A673 (cell line): ENCODE results near the gene THSD4. TPM values are rescaled to one million over a fixed set of nuclear protein-coding genes. Genes with fewer than 3 reads are reported as not detected.

Source experiments
- BruUV-seq: library from RNA; stranded (reverse); fragments of 400-500 nt; replicated peaks from 2 replicates; lab custom pipeline; 2021; lab: Mats Ljungman, UMichigan
- CTCF ChIA-PET: fragments of 300-600 bp; sonication (Branson Sonifier 250); formaldehyde crosslinking; loops from one replicate; lab custom pipeline; 2022; ENCODE audit warnings: antibody characterized with exemption; lab: Charles Lee
- POLR2A ChIA-PET: fragments of 300-600 bp; sonication (Branson Sonifier 250); formaldehyde crosslinking; loops from one replicate; lab custom pipeline; 2022; ENCODE audit warnings: antibody characterized with exemption; ENCODE audit not compliant: low non-redundant PET; lab: Charles Lee
- DNase-seq: peaks from one replicate; pipeline ENCODE4 v3.0.0-alpha.2; 2015; ENCODE audit warnings: low spot score
- H3K27ac ChIP-seq: fragments of 200-600 bp; sonication (generic); 2 replicates; pipeline ENCODE4 v1.5.1; 2016; ENCODE audit warnings: mixed run types, low read depth, mild to moderate bottlenecking, mixed read lengths, antibody characterized with exemption, low read length; ENCODE audit not compliant: poor library complexity, severe bottlenecking
- H3K27me3 ChIP-seq: fragments of 200-600 bp; sonication (generic); replicated peaks from 2 replicates; pipeline ENCODE4 v1.6.1; 2017; ENCODE audit warnings: mixed run types, low read depth, mild to moderate bottlenecking, mixed read lengths, antibody characterized with exemption, low read length; ENCODE audit not compliant: insufficient read depth, poor library complexity
- H3K36me3 ChIP-seq: fragments of 200-600 bp; sonication (generic); 2 replicates; pipeline ENCODE4 v1.6.1; 2016; ENCODE audit warnings: mixed run types, mild to moderate bottlenecking, mixed read lengths, antibody characterized with exemption, low read length; ENCODE audit not compliant: insufficient read depth, poor library complexity, severe bottlenecking
- H3K4me1 ChIP-seq: fragments of 200-600 bp; sonication (generic); 2 replicates; pipeline ENCODE4 v1.6.1; 2017; ENCODE audit warnings: mixed run types, mild to moderate bottlenecking, mixed read lengths, antibody characterized with exemption, low read length; ENCODE audit not compliant: insufficient read depth, poor library complexity, severe bottlenecking
- H3K4me3 ChIP-seq: fragments of 200-600 bp; sonication (generic); 2 replicates; pipeline ENCODE4 v1.5.1; 2016; ENCODE audit warnings: low read depth, mixed run types, mild to moderate bottlenecking, mixed read lengths, low read length; ENCODE audit not compliant: poor library complexity, severe bottlenecking
- H3K9me3 ChIP-seq: fragments of 200-600 bp; sonication (generic); 2 replicates; pipeline ENCODE4 v1.6.1; 2016; ENCODE audit warnings: mixed run types, low read depth, mild to moderate bottlenecking, mixed read lengths, antibody characterized with exemption, low read length; ENCODE audit not compliant: poor library complexity, severe bottlenecking
- CTCF ChIP-seq: fragments of 300-800, 200-600 bp; sonication (generic); conservative IDR thresholded peaks from 2 replicates; pipeline ENCODE4 v1.5.1; 2017; ENCODE audit warnings: low read depth, mild to moderate bottlenecking, antibody characterized with exemption, low read length, moderate library complexity, mixed read lengths
- EZH2 ChIP-seq: fragments of 200-600 bp; sonication (generic); IDR thresholded peaks from 2 replicates; pipeline ENCODE4 v1.6.1; 2017; ENCODE audit warnings: borderline replicate concordance, low read depth, mild to moderate bottlenecking, mixed read lengths, antibody characterized with exemption, low read length; ENCODE audit not compliant: poor library complexity, severe bottlenecking
- intact Hi-C: fragments of 100-400 bp; cut with micrococcal nuclease; formaldehyde crosslinking; loops from one replicate; pipeline ENCODE4 v1.10.0; 2022; ENCODE audit not compliant: unreplicated experiment
- total RNA-seq: library from RNA; stranded (reverse); gene quantifications from 2 replicates; pipeline ENCODE4 v1.2.3, GENCODE V29; 2021

Gene THSD4
- total RNA-seq, 1 experiment from 2014 or later, result 2.4 TPM

GRCh38 chr15:71586463-71586862, 471.2 kb downstream of the THSD4 start:
- intact Hi-C loops, result no loop called here
- H3K27me3 ChIP-seq, result peaks cover 28% of the 10 kb centered on the region
- H3K36me3 ChIP-seq, result no peaks in the 10 kb centered on the region
- no peak for DNase-seq
- TF ChIP-seq EZH2, result no peak
- no TSS peak for BruUV-seq
- no peak overlapping the region for H3K4me3 ChIP-seq
- H3K9me3 ChIP-seq, result peaks cover 12% of the 10 kb centered on the region
- no peak overlapping the region for H3K27ac ChIP-seq
- CTCF ChIA-PET, result no interaction called here
- POLR2A ChIA-PET, result no interaction called here
- H3K4me1 ChIP-seq, result no peaks in the 10 kb centered on the region

GRCh38 chr15:71588746-71589145, 473.5 kb downstream of the THSD4 start:
- no peaks in the 10 kb centered on the region for H3K4me1 ChIP-seq
- no peaks in the 10 kb centered on the region for H3K36me3 ChIP-seq
- TF ChIP-seq CTCF (no peak), EZH2 (no peak)
- no peak overlapping the region for H3K27ac ChIP-seq
- peaks cover 12% of the 10 kb centered on the region for H3K9me3 ChIP-seq
- ChIA-PET CTCF (no interaction called here), POLR2A (interaction anchor here (0.6 kb wide), 1 partner anchor 1514 kb away, joined by 4 read pairs; no protein-coding TSS in a partner anchor)
- H3K4me3 ChIP-seq, result no peak overlapping the region
- peaks cover 7% of the 10 kb centered on the region for H3K27me3 ChIP-seq
- no peak for DNase-seq
- intact Hi-C loops, result no loop called here
- no TSS peak for BruUV-seq

- no TSS peak for BruUV-seq
- Histone ChIP-seq H3K4me3 (no peak overlapping the region), H3K4me1 (no peaks in the 10 kb centered on the region), H3K27ac (no peak overlapping the region), H3K9me3 (peaks cover under 1% of the 10 kb centered on the region), H3K36me3 (no peaks in the 10 kb centered on the region), H3K27me3 (no peaks in the 10 kb centered on the region)
- intact Hi-C loops, result no loop called here
- TF ChIP-seq CTCF (no peak), EZH2 (no peak)
- ChIA-PET CTCF (no interaction called here), POLR2A (no interaction called here)
- DNase-seq, result no peak
Measured at GRCh38 chr15:71591057-71591456, 475.8 kb downstream of the THSD4 start.

- TF ChIP-seq CTCF (no peak), EZH2 (no peak)
- DNase-seq, result no peak
- Histone ChIP-seq H3K4me3 (no peak overlapping the region), H3K27me3 (no peaks in the 10 kb centered on the region), H3K4me1 (no peaks in the 10 kb centered on the region), H3K9me3 (no peaks in the 10 kb centered on the region), H3K36me3 (no peaks in the 10 kb centered on the region), H3K27ac (no peak overlapping the region)
- ChIA-PET CTCF (no interaction called here), POLR2A (no interaction called here)
- intact Hi-C loops, result no loop called here
- BruUV-seq, result no TSS peak
Measured at GRCh38 chr15:71592203-71592602, 476.9 kb downstream of the THSD4 start.
